Adipose tissue (tissue), 3 donors: Measurements from ENCODE around the gene PI16. TPM values are rescaled to one million over a fixed set of nuclear protein-coding genes. Genes with fewer than 3 reads are reported as not detected.
"Not testable (repeated sequence)": the region's sequence is repeated elsewhere in the genome, so short reads cannot be mapped to it uniquely, and the experiment has no call there.

Experiments used
- H3K27ac ChIP-seq: one replicate; pipeline ENCODE4 v1.5.1; 2013; ENCODE audit warnings: low read depth, low read length
- WGBS, 3 donors: extraction: QIAGEN DNeasy Blood & Tissue Kit; methylation state at CpG; one replicate each; pipeline ENCODE4 v1.1.7; 2013; 5-methylcytosine and 5-hydroxymethylcytosine counted together
- polyA plus RNA-seq, 3 donors: library from polyadenylated mRNA; stranded (reverse); fragments of 200-250 nt; gene quantifications; one replicate each; pipeline ENCODE4 v1.2.3, GENCODE V29; 2013
- donor health status: healthy with polysubstance abuse.
- donor health status: Bipolar disorder and iron deficiency.
- donor health status: healthy.

The PI16 gene
- polyA plus RNA-seq, 3 donors, result 0.56 to 34.3 (median 3.1) TPM

DNA sequence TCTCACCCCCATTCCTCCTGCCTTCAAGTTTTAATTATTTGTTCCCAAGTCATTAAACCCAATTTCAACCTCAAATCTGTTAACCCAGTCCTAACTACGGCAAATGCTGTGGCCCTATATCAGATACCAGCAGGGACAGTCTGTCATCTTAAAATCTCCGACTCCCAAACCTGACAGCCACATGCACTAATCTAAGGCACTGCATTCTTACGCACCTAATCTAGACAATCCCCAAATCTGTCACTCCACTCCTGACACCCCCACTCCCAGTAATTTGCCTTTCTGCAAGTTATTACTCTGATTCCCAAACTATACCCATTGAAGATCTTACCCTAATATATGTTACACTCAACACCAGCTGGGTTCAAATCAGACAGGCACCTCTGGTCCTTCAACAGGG lies 29.0 kb downstream of the PI16 start:
- WGBS, 3 donors, result 80 to 95% (median 92%) methylated on average over 3 of the region's 3 CpGs
- no peak overlapping the region for H3K27ac ChIP-seq

DNA sequence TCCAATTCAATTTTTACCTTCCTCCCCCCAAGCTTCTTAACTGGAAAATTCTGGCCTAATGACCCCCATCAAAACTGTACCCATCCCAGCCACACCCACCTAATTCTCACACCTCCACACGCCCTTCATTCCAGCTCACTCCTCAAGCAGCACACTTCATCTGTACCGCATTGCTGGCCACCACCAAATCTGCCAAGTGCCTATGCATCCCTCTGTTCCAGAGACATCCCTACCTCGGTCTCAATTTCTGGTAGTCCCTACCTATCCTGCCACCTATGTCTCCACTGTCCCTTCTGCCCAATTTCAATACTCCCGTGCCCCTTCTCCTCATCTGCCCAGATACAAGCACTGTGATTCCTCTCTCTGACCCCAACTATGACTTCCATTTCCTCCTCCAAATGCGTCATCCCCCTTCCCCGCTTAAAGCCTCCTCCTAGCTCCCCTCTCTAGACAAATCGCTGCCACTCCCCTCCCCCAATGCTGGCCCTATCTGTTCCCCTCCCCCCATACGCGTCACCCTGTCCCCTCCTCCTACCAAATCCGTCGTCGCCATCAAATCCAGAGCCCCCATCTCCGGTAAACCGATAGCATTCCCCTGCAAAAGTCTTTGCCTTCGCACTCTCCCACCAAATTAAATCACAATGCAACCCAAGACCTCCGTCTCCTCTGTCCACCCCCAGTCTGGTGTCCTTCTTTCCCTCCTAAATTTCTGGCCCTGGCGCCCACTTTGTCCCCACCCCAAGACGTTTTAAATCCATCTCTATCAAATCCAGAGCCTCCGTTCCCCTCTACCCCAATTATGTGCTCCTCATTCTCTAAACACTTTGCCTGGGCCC lies 30.3 kb downstream of the PI16 start:
- peak overlapping the region; percentile 18 for H3K27ac ChIP-seq
- WGBS, 3 donors, result 8 to 10% (median 9%) methylated on average over 19 of the region's 19 CpGs

DNA sequence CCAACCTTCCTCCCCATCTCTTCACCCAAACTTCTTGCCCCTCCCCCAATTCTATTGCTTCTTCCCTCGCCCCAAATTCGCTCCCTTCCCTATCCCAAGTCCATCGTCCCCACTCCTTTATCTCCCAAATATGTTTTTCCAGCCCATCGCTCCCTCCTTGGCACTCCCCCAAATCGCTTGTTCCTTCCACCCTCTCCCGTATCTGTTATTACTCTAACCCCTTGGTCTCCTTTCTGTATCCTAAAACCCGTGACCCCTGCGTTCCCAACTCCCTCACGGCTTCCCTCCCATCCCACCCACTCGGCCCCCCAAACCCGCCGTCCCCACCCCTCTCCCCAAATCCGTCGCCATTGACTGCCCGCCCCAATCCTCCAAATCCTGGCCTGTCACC lies 30.9 kb downstream of the PI16 start:
- H3K27ac ChIP-seq, result peak overlapping the region; percentile 18
- WGBS, 3 donors, result 0 to 1% (median 1%) methylated on average over 15 of the region's 15 CpGs

DNA sequence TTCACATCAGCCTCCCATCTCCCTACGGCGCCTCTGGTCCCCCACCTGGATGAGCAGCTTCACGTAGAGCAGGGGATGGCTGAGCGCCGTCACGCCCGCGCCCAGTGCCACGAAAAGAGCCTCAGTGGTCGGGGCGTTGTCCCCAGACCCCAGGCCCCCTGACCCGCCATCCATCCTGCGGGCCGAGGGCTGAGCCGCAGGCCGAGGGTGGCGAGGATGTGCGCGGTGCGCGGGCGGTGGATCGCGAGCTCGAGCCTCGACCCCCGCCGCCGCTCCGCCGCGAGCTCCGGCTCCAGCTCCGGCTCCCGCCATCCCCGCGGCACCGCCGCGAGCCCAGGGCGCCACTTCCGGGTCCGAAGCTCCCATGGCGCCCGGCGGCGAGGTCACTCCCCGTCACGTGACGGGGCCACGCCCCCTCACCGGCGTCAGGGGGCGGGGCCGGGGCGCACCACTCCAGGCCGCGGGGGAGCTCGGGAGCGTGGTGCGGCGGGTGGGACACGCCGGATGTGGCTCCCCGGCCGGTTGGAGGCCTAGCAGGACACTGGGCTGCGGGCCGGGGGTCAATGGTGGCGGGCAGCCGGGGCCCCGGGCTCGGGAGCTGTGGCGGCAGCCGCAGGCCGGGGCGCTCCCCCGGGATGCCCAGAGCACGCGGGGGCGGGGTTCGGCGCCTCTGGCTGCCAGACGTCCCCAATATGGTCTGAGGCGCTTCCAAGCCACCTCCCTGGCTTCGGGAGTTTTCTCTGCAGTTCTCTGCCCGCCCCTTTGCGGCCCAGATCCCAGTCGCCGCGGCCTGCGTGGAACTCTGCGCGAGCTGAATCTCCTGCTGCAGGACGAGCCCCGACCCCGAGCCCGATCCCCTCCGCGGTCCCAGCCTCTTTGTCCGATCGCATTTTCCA lies 31.5 kb downstream of the PI16 start, which contains the start of gene MTCH1:
MTCH1 (minus strand) TSS at position 389 of the 896 bp plus-strand sequence; CDS start at position 366, 23 bp downstream.
- WGBS, 3 donors, result 0 to 1% (median 1%) methylated on average over 82 to 101 of the region's 101 CpGs
- H3K27ac ChIP-seq, result peak within 1 kb of the TSS; percentile 86

DNA sequence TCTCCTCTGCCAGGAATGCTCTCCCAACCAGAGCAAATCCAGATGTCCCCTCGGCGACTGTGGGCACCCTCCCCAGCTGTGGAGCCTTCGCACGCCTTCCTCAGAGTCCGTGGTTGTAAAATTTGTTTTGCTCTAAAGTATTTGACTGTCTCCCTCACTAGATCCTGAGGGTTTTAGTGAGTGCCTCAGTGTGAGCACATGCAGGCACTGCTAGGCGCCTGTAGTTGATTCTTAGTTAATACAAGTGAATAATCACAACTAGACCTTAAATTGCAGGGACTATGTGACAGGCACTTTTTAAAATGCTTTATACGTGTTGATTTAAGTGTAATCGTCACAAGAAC lies 32.1 kb downstream of the PI16 start:
- H3K27ac ChIP-seq, result peak overlapping the region; percentile 2
- WGBS, 3 donors, result 1 to 2% (median 2%) methylated on average over 8 of the region's 8 CpGs

DNA sequence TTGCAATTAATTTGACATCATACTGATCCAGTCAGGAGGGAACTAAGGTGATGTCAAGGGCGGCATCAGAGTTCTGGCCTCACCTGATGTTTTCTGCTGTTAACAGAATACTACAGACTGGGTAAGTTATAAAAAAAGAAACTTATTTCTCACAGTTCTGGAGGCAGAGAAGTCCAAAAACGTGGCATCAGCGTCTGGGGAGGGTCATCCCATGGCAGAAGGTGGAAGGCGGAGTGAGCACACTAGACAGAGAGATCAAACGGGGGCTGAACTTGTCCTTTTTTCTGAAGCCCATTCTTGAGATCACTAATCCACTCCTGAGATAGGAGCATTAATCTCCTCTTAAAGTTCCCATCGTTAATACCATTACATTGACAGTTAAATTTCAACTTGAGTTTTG lies 34.7 kb downstream of the PI16 start:
- no peak overlapping the region for H3K27ac ChIP-seq
- WGBS, 3 donors, result 82 to 88% (median 88%) methylated on average over 6 of the region's 6 CpGs

DNA sequence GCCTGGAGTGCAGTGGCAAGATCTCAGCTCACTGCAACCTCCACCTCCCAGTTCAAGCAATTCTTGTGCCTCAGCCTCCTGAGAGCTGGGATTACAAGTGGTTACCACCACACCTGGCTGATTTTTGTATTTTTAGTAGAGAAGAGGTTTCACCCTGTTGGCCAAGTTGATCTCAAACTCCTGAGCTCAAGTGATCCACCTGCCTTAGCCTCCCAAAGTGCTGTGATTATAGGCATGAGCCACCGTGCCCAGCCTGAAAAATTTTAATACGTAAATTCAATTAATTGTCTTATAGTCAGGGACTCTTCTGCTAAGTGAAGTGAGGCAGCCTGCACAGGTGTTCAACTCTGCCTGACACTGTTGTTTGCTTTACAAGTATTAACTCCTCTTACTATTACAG lies 35.9 kb downstream of the PI16 start:
- 87 to 88% (median 88%) methylated on average over 2 of the region's 2 CpGs for WGBS, 3 donors
- H3K27ac ChIP-seq, result not testable (repeated sequence)

DNA sequence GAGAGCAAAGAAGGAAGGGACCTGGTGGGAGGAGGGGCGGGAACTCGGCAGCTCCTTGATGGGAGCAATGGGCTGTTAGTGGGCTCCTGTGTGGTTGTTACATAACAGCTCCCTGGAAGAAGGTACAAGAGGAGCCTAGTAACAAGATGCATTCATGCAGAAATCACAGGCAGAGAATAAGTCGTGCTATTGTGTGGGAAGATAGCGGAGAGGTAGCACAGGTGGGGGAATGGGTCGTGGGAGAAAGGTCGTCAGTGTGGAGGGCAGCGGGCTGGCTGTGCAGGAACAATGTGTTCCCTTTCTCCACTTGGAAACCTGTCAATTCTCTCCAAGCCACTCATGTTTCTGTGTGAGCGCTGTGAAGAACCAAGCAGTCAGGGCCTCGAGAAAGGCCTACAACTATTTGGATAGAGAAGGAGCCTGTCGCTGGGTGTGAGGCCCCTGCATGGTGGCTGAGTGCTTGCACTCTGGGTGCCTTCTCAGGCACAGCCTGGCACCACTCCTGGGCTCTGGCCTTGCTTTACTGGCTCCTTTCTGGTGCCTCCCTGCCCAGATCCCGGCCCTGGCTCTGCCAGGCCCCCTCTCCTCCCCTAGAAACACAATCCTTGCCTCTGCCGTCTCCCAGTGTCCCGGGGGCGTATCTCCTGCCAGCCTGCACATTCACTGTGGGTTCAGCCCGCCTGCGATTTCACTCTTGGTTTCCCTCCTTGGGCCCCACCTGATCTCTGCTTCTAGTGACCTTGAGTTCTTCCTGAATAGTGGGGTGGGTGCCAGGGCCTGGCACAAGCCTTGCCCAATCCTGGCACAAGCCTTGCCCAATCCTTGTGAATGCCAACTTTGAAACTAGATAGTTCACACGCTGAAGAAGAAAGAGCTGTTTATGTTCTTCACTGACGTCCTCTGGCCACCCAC lies 43.5 kb downstream of the PI16 start:
- 27 to 71% (median 62%) methylated on average over 18 of the region's 18 CpGs for WGBS, 3 donors
- H3K27ac ChIP-seq, result no peak overlapping the region

DNA sequence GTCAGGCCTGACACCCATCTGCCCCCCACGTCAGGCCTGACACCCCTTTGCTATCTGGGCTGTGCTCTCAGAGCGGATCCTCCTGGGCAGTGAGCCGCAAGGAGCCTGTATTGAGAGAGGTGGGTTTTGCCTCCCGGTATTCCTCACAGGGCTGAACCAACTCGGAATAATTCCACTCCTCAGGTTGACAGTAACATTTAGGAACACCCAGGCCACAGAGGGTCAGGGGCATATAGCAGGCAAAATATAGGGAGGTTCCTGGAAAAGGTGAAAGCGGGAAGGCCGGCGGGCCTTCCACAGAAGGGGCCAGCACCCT lies 44.1 kb downstream of the PI16 start:
- no peak overlapping the region for H3K27ac ChIP-seq
- 53 to 84% (median 78%) methylated on average over 8 of the region's 8 CpGs for WGBS, 3 donors

DNA sequence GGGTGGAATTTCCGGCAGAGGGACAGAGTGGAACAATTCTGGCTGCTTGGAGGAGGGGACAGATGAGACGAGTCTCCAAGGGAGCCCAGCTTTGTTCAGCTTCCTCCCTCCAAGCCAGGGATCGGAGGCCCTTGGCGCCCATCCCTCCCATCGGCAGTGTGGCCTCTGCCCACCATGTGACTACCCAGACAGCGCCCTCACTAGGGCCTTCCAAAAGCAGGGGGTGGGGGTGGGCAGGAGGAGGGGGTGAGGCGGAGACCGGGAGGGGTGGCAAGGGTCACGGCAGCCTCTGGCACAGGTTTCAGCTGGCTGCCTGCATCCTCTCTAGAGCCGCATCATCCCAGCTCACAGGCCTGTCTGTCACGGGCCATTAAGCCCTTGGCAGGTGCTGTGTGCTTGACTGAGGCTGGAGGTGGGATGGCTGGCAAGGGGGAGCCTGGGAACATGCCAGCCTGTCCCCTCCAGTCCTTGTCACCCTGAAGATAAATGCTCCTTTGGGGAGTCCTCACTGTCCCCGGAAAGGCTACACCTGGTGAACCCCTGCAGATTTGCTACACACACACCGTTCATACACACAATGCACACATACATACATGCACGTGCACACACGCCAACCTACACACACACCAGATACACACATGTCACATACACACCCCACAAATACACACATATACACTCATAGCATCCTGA lies 44.7 kb downstream of the PI16 start:
- no peak overlapping the region for H3K27ac ChIP-seq
- WGBS, 3 donors, result 73 to 85% (median 76%) methylated on average over 14 to 15 of the region's 15 CpGs

DNA sequence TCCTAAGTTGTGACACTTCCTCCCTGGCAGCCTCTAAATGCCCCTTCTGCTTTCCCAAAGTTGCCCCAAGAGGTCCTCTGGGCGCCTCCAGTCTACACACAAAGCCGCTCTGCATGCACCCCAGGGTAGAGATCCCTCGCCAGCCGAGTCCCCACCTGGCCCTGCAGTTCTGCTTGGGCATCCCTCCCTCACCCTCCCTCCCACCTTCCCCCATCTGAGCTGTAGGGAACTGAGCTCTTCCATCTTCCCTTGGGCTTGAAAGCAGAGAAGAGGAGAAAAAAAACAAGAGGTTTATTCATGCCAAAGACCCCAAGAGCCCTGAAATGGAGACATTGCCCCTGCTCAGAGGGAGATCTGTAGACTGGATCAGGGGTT lies 45.2 kb downstream of the PI16 start:
- 83 to 95% (median 92%) methylated on average over 4 of the region's 4 CpGs for WGBS, 3 donors
- no peak overlapping the region for H3K27ac ChIP-seq

DNA sequence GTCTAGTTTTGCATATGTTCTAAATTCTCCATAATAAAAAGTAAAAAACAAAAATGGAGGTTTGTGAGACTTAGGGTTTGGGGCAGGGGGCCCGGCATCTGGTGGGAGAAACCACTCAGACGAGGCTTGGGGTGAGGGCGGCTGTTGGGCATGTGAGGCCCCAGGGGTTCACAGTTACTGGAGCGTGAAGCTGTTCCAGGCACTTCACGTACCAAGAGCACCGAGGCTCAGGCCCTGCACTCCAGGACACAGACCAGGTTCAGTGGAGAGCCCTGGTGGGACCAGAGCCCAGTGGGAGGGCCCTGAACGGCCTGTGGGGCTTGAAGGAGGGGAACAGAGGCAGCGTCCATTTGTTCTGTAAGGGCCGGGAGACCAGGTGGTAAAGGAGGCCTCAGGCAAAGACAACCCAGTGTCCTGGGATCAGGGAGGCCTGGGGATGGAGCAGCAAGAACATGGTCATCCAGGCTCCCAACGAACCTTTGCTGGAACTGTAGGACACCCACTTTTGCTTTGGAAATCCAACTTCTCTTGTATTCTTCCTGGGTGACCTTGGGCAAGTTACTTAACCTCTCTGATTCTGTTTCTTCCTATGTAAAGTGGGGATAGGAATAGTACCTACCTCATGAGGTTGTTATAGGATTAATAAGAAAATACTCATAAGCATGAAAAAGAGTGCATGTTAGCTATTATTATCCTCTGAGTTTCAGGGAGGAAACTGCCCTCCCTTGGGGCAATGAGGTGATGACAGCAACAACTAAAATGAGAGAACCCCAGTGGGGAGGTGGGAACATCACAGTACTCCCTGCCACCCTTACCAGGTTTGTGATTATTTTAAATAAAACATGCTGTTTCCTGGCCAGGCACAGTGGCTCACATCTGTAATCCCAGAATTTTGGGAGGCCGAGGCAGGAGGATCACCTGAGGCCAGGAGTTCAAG lies 49.8 kb downstream of the PI16 start:
- no peak overlapping the region for H3K27ac ChIP-seq
- 88 to 89% (median 88%) methylated on average over 10 to 11 of the region's 11 CpGs for WGBS, 3 donors

DNA sequence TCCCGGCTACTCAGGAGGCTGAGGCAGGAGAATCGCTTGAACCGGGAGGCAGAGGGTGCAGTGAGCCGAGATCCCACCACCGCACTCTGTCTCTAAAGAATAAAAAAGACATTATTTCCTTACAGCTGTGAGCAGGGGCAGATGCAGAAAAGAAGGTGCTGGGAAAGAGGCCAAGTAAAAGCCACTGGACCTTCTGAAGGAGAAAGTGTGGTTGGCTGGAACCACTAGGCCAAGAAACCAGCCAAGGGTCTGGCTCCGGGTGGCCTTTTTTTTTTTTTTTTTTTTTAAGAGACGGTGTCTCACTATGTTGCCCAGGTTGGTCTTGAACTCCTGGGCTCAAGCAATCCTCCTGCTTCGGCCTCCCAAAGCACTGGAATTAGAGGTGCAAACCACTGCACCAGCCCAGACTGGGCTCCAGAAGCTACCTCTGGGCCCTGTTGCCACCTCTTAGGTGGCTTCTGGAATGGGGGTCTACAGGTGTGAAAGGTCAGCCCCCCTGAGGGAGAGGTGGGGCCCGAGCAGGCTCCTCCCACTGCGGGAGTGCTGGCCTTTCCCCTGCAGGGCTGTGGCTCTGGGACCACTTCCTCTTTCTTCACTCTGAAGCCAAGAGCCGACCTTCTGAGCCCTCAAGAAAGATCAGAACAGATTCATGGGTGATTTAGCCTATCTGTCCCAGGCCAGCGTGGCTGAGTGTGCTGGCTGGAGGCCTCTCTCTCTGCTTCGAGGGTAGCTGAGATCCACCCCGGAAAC lies 50.7 kb downstream of the PI16 start, which contains the start of gene FGD2:
FGD2 (plus strand) TSS at position 595 of the 750 bp plus-strand sequence. CDS start 163 bp downstream, outside the sequence.
- H3K27ac ChIP-seq, result no peak within 1 kb of the TSS
- 66 to 81% (median 68%) methylated on average over 14 of the region's 14 CpGs for WGBS, 3 donors

DNA sequence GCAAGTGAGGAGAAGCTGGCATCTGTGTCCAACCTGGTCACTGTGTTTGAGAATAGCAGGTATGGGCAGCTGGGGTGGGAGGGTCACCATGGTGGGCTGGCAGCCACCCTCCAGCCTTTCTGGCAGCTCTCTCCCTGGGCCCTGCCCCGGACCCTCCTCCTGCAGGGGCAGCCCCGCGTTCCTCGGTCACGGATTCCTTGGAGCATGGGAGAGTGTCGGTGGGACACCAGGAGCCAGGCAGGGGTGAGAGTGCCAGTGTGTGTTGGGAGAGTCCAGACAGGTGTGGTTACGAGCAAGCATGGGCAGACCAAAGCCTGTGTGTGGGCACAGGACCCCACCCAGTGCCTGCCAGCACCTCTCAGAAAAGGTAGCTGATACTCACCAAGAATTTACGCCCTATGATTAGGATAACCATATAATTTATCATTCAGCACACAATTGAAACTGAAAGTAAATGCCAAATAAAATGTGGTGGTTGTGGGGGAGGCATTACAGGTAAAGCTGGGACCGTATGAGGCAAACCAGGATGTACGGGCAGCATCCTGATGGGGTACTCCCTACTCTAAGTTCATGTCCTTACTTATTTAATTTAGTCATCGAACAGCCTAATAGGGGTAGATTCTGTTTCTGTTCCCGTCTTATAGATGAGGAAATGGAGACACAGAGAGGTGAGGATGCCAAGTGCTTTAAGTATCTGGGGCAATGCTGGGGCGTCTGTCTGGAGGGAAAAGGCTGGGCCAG lies 51.5 kb downstream of the PI16 start:
- H3K27ac ChIP-seq, result no peak overlapping the region
- WGBS, 3 donors, result 77 to 88% (median 78%) methylated on average over 13 of the region's 13 CpGs

DNA sequence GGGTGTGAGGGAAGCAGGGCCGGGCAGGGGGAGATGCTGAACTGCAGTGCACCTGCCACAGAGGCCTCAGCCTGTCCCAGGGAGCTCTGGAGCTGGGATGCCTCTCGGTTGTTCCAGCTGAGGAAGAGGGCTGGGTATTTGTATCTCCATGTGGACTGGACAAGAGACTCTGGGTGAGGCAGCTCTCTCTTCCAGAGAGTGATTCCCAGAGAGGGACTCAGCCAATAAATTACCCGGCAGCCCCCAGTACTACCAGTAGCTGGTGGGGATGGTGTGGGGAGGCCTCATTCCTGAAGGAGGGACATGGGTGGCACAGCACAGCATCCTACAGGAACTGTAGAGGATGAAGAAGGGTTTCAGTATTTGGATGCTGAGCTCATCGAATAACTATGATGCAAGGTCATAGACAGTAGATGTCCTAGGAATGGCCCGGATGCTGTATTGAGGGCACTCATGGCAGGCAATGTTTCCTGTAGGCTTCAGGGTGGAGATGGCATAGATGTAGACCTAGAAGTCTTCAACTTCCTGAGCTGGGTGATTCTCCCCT lies 52.3 kb downstream of the PI16 start:
- WGBS, 3 donors, result 78 to 86% (median 78%) methylated on average over 5 of the region's 5 CpGs
- no peak overlapping the region for H3K27ac ChIP-seq
